Measurements from ENCODE around the gene NOM1.

NOM1 gene

DNA sequence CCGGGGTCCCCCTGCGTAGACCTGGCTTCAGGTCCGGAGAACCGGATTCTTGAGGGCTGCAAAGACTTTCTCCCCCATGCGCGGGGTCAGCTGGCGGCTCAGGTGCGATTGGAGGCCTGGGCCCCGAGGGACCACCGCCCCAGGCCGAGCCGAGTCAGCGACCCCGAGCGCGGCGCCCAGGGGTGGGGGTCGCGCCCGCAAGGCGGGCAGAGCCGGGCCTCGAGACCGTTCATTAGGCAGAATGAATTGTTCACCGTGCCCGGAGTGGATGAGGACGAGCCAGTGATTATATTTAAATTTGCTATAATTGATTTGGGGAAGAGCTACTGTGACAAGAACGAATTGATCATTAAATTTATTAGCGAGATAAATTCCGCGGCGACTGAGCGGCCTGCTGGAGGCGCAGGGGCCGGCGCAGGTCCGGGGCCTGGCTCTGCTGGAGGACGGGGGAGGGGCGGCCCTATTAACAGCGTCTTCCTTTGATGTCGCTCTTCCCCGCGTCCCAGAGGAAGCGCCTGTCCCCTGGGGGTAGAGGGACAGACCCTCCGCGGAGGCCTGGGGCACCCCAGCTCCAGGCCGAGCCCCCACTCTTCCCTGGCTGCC lies 53.4 kb downstream of the NOM1 start:
- Mint-ChIP-seq H3K36me3 (ENCODE audit: low read depth) (no peaks in the 10 kb centered on the region), H3K4me1 (ENCODE audit: low read depth) (peaks cover 35% of the 10 kb centered on the region), H3K27me3 (peaks cover 91% of the 10 kb centered on the region), H3K27ac (no peak overlapping the region), H3K9me3 (no peaks in the 10 kb centered on the region), H3K4me3 (no peak overlapping the region)
- DNase-seq, result no peak

DNA sequence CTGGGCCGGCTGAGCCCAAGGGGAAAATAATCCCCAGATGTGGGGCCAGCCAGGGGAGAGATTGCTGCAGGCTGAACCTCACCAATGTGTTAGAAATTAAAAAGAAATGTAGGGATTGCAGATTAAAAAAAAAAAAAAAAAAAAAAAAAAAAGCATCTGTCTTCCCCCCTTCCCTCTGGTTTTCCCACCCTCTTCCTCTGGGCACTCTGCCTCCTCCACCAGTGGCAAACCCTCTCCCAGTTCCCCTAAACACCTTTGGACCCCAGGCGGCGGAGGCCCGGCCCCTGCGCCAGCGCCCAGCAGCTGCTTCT lies 53.9 kb downstream of the NOM1 start:
- H3K27me3 Mint-ChIP-seq, result peaks cover 91% of the 10 kb centered on the region

DNA sequence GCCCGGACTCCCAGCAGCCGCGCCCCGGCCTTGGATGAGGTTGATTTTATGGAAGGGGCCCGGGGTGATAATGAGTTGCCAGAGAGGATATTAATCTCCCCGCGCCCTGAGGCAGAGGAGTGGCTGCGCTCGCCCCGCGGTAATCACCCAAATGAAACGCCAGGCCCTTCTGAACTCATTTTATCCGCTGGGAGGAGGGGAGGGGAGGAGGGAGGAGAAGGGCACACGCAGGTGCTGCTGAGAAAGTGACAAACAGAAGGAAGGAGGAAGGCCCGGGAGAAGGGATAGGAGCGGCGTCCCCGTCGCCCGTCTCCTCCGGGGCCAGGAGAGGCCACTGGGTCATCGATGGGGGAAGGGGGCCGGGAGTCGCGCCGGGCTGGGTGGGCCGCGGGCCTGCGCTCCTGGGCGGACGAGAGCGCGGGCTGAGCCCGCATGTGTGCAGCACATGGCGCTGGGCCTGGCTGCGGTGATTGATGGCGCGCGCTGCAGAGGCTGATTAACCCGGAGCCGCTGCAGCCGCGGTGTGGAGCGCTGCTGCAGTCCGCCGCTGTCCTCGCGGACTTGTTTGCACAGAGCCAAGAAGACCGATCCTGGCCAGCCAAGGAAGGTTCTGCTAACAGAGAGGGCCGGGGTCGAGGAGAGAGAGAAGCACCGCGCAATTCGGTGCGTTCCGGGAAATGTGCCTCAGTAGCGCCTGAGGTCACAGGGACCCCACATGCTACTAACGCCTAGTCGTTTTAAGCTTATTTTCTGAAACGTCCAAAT lies 54.4 kb downstream of the NOM1 start:
- Mint-ChIP-seq H3K4me1 (ENCODE audit: low read depth) (peaks cover 34% of the 10 kb centered on the region), H3K27ac (no peak overlapping the region), H3K9me3 (no peaks in the 10 kb centered on the region), H3K36me3 (ENCODE audit: low read depth) (no peaks in the 10 kb centered on the region), H3K27me3 (peaks cover 91% of the 10 kb centered on the region), H3K4me3 (no peak overlapping the region)
- DNase-seq, result no peak

More for the DNA sequence above, 53.9 kb downstream of the NOM1 start:
- Mint-ChIP-seq H3K9me3 (no peaks in the 10 kb centered on the region), H3K36me3 (ENCODE audit: low read depth) (no peaks in the 10 kb centered on the region), H3K4me1 (ENCODE audit: low read depth) (peaks cover 35% of the 10 kb centered on the region), H3K4me3 (no peak overlapping the region), H3K27ac (no peak overlapping the region)
- no peak for DNase-seq

DNA sequence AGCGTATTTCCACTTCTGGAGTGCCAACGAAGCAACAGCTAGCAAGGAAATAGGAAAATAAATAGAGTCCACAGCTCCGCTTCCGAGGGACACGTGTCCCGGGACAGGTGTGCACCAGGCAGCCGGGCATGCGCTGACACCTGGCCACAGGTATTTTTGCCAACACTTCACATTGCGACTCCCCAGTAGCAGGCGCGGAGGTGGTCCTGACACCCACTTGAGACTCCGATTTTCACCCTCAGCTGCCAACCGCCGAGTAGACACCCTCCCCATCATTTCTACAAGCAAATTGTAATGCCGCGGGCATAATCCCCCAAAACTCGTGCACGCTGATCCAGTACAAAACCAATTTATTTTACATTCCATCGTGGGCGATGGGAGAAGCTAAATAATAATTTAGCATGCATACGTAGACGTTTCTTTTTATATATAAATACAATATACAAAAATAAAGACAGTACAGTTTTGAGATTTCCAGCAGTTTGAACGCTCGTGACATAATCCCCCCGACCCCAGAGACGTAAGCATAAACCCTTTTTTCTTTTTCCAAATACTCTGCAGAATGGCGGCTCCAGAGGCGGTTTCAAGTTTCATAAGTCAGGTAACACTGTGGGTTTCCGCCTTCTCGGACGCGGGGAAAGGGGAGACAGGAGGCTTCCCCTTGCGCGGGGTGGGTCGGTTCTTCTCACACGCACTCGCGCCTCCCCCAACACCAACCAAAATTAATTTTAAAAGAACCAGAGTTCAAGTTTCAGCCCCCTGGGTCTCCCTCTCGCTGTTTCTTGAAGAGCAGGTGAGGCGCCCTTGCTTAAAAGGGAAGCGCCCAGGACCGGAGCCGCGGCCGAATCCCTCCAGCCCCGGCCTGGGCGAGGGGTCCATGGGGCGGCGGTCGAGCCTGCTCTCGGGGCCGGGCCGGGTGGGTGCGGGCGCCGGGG lies 55.3 kb downstream of the NOM1 start:
- no peak for DNase-seq
- peaks cover 91% of the 10 kb centered on the region for H3K27me3 Mint-ChIP-seq

DNA sequence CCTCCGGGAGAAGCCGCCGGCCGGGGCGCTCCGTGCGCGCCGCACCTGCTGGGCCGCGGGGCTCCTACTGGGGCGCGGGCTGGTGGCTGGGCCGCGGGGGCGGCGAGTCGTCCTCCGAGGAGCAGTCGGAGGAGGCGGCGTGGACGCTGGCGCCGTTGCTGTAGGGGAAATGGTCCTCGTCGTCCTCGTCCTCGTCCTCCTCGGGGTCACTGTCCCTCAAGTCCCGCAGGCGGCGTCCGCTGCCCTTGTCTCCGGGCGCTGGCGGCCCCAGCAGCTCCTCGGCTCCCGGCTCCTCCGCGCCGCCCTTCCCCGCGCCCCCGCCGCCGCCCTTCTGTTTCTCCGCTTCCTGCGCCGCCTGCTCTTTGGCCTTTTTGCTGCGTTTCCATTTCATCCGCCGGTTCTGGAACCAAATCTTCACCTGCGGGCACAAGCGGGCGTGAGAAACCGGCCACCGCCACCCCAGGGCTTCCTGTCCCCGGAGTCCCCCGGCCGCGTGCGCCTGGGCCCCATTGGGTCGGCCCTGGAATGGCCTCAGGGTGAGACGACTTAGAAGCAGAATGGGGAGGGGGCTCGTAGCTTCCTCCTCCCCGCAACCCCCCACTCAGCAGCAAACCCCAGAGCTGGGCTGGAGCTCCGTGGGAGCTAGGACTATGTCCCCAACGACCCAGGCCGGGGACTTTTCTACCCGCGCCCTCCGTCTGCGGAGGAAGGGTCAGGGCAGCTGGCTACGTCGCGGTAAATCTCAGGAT lies 56.1 kb downstream of the NOM1 start:
- H3K36me3 Mint-ChIP-seq (ENCODE audit: low read depth), result no peaks in the 10 kb centered on the region
- no peak overlapping the region for H3K27ac Mint-ChIP-seq
- H3K4me3 Mint-ChIP-seq, result no peak overlapping the region

More for the DNA sequence above, 55.3 kb downstream of the NOM1 start:
- H3K27ac Mint-ChIP-seq, result no peak overlapping the region
- no peaks in the 10 kb centered on the region for H3K9me3 Mint-ChIP-seq
- H3K4me3 Mint-ChIP-seq, result no peak overlapping the region
- H3K4me1 Mint-ChIP-seq (ENCODE audit: low read depth), result peaks cover 37% of the 10 kb centered on the region
- no peaks in the 10 kb centered on the region for H3K36me3 Mint-ChIP-seq (ENCODE audit: low read depth)

DNA sequence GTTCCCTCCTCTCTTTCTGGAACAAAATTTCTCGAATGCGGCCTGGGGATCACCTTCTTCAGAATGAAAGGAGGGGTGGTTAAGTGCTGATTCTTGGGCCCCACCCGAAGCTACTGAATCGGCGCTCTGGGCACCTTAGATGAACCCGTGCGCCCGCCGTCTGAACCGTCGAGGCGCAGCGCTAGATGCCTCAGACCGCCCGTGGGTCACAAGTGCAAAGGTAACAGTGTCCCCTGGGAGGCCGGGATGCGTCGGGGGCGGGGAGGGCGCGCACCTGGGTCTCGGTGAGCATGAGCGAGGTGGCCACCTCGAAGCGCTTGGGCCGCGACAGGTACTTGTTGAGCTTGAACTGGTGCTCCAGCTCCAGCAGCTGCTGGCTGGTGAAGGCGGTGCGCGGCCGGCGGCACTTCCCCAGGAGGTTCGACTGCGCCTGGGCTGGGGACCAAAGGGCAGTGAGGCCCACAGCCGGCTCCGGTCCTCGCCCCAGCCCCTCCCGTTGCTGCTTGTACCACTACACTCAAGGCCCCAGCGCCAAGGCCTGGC lies 56.8 kb downstream of the NOM1 start:
- DNase-seq, result no peak
- H3K27ac Mint-ChIP-seq, result no peak overlapping the region

More for the DNA sequence above, 56.1 kb downstream of the NOM1 start:
- Mint-ChIP-seq H3K9me3 (no peaks in the 10 kb centered on the region), H3K4me1 (ENCODE audit: low read depth) (peaks cover 33% of the 10 kb centered on the region), H3K27me3 (peaks cover 86% of the 10 kb centered on the region)
- DNase-seq, result no peak

DNA sequence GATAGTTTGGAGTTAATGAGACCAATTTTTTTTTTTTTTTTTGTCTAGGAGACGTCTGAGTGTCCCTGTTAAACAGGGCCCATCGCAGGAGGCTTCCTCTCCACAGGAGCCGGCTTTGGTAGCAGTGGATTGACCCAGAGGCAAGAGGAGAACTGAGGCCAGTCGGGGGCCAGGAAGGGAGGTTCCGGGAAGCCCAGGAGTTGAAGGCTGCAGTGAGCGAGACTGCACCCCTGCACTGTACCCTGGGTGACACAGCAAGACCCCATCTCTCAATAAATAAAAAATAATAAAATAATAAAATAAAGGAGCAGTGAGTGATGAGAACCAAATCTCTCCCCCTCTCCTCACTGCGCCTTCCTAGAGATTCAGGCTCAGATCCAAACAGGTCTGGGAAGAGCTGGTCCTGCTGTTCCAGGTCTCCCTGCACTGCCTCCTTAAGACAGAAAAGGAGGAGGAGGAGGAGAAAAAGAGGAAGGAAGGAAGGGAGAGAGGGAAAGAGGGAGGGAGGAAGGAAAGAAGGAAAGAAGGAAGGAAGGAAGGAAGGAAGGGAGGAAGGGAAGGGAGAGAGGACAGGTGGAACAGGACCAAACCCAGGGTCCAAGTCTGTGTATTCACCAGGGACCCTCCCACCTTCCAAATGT lies 57.4 kb downstream of the NOM1 start:
- no peaks in the 10 kb centered on the region for H3K9me3 Mint-ChIP-seq
- H3K27me3 Mint-ChIP-seq, result peaks cover 84% of the 10 kb centered on the region
- H3K36me3 Mint-ChIP-seq (ENCODE audit: low read depth), result no peaks in the 10 kb centered on the region
- H3K4me1 Mint-ChIP-seq (ENCODE audit: low read depth), result peaks cover 36% of the 10 kb centered on the region
- no peak for DNase-seq
- H3K27ac Mint-ChIP-seq, result no peak overlapping the region
- no peak overlapping the region for H3K4me3 Mint-ChIP-seq

More for the DNA sequence above, 56.8 kb downstream of the NOM1 start:
- H3K4me1 Mint-ChIP-seq (ENCODE audit: low read depth), result peaks cover 31% of the 10 kb centered on the region
- H3K4me3 Mint-ChIP-seq, result no peak overlapping the region
- H3K9me3 Mint-ChIP-seq, result no peaks in the 10 kb centered on the region
- H3K27me3 Mint-ChIP-seq, result peaks cover 84% of the 10 kb centered on the region
- H3K36me3 Mint-ChIP-seq (ENCODE audit: low read depth), result no peaks in the 10 kb centered on the region

DNA sequence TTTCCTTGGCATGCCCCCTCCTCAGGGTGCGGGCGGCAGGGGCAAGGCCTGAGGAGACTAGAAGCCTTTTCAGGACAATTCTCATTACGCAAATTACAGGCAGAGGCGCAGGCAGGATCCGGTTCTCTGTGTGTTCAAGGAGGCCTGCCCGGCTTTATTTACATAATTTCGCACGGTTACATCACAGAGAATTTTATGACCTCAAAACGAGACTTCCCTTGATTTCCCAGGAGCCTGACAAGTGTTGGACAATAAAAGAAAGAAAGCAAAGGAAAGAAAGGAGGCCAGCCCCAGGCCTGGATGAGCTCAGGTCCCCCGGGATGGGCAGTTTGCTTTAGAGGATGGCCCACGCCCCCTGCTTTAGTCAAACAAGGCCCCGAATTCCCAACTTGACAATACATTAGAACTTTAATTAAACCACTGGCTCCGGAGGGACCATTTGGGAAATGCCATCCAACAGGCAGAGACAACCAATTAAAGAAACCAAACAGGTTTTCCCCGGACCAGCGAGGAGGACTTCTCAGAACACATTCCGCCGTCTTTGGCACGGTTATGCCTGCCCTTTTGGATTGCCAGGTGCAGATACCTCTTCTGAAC lies 58.1 kb downstream of the NOM1 start:
- no peaks in the 10 kb centered on the region for H3K36me3 Mint-ChIP-seq (ENCODE audit: low read depth)
- DNase-seq, result no peak
- no peaks in the 10 kb centered on the region for H3K9me3 Mint-ChIP-seq
- no peak overlapping the region for H3K27ac Mint-ChIP-seq
- no peak overlapping the region for H3K4me3 Mint-ChIP-seq
- peaks cover 34% of the 10 kb centered on the region for H3K4me1 Mint-ChIP-seq (ENCODE audit: low read depth)
- peaks cover 84% of the 10 kb centered on the region for H3K27me3 Mint-ChIP-seq

DNA sequence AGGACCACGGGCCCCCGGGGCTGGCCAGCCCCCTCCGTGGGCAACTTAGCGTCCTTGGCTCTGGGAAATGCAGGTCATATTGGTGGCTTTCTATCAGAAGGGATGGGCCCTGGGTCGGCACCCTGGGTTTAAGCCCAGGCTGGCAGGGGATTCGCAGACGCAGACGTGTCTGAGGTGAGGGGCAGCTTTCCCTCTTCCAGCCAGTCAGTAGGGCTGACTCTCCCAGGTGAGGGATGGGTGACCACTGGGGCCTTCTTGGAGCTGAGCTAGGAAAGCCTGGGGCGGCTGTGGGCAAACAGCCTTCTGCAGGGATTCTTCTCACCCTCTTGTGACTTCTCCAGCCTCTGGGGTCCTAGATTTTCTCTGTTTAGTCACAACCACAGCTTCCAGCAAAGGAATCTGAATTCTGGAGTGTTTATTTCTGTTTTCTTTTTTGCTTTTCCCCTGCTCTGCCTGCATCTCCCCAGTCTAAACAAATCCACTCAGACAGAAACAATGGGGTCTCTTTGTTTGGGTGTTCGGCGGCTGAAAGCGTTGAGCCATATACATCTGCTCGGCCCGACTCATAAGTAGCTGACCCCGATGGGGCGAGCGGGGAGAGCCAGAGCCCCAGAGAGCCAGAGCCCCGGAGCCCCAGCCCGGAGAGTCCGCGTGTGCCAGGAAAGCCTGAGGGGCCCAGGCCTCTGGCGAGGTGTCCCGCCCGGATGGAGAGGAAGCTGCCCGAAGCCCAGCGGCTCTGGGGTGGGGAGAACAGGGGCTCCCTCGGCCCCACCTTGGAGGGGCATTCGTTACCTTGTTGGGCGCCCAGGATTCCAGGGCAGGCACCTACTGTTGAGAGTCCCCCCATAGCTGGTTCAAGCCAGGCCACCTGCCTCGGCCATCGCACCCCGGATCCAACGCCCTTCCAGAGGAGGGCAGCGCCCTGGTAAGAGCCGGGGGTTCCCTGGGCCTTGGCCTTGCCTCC lies 59.0 kb downstream of the NOM1 start:
- peak overlapping the region; percentile 43 for H3K4me3 Mint-ChIP-seq
- H3K36me3 Mint-ChIP-seq (ENCODE audit: low read depth), result no peaks in the 10 kb centered on the region
- no peak overlapping the region for H3K27ac Mint-ChIP-seq
- H3K9me3 Mint-ChIP-seq, result no peaks in the 10 kb centered on the region
- H3K27me3 Mint-ChIP-seq, result peaks cover 86% of the 10 kb centered on the region
- no peak for DNase-seq
- H3K4me1 Mint-ChIP-seq (ENCODE audit: low read depth), result peaks cover 34% of the 10 kb centered on the region

DNA sequence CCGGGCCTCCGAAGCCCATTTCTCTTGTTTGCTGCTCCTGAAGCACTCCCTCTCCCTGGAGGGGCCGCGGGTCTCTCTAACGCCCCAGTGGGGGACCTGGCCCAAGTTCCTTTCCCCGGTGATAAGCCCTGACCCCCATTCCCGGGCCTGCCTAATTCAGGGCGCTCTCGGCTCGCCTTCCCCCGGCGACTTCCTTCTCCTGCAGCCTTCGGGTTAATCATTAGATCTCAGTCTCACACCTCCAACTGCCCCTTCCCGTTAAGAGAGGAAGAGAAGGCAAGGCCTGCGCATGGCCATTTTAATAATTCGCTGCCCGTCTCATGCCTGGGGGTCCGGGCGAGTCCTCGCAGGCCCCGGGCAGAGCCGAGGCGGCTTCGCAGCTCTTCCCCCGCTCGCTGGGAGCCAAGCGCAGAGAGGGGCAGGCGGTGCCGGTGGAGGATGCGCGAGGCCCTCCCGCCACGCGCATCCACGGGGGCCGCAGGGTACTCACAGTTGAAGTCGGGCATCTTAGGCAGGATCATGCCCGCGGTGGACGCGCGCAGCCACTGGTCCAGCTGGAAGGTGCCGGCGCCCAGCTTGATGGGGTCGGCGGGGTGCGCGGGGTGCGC lies 59.8 kb downstream of the NOM1 start:
- DNase-seq, result no peak
- peaks cover 30% of the 10 kb centered on the region for H3K4me1 Mint-ChIP-seq (ENCODE audit: low read depth)
- H3K27ac Mint-ChIP-seq, result peak overlapping the region; percentile 22
- no peaks in the 10 kb centered on the region for H3K36me3 Mint-ChIP-seq (ENCODE audit: low read depth)
- peaks cover 86% of the 10 kb centered on the region for H3K27me3 Mint-ChIP-seq
- no peaks in the 10 kb centered on the region for H3K9me3 Mint-ChIP-seq
- peak overlapping the region; percentile 43 for H3K4me3 Mint-ChIP-seq

DNA sequence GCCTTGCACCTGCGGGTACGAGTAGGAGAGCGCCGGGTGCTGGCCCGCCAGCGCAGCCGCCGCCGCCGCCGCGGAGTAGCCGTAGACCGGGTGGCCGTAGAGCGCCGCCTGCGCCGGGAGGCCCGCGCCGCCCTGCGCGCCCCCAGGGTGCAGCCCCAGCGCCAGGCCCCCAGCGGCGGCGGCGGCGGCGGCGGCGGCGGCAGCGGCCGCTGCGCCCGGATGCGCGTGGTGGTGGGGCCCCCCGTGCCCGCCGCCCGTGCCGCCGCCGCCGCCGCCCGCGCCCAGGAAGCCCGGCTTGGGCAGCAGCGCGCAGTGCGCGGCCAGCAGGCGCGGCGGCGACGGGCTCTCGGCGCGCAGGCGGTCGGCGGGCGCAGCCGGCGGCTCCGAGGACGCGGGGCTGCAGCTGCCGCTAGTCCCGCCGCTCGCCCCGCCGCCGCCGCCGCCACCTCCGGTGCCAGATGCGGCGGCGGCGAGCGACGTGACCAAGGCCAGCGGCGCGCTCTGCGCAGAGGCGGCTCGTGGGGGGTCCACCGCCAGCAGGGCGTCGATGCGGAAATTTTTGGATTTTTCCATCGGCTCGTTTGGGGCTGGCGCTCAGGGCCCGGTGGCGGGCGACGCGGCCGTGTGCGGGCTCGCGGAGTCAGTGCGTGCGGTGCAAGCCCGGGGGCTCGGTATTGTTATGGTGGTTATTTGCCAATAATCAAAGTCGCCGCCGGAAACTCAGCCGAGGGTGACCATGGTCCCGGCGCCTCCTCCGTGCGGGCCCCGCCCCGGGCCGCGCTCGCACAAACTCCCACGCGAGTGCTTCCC lies 60.5 kb downstream of the NOM1 start:
- peak; percentile 32 for DNase-seq
- Mint-ChIP-seq H3K27me3 (peaks cover 86% of the 10 kb centered on the region), H3K4me1 (ENCODE audit: low read depth) (peaks cover 23% of the 10 kb centered on the region), H3K4me3 (peak overlapping the region; percentile 43), H3K36me3 (ENCODE audit: low read depth) (no peaks in the 10 kb centered on the region), H3K27ac (no peak overlapping the region), H3K9me3 (no peaks in the 10 kb centered on the region)
